GM21367 (cell line): ENCODE results near the gene SCARB1.
A peak's percentile ranks its signal among the peaks of the same experiment; 100 is the strongest.

Experiments
- ATAC-seq: cut with Tn5 transposase; IDR thresholded peaks from one replicate; pipeline ENCODE4 v1.9.1; 2021; ENCODE audit not compliant: unreplicated experiment

SCARB1 gene

DNA sequence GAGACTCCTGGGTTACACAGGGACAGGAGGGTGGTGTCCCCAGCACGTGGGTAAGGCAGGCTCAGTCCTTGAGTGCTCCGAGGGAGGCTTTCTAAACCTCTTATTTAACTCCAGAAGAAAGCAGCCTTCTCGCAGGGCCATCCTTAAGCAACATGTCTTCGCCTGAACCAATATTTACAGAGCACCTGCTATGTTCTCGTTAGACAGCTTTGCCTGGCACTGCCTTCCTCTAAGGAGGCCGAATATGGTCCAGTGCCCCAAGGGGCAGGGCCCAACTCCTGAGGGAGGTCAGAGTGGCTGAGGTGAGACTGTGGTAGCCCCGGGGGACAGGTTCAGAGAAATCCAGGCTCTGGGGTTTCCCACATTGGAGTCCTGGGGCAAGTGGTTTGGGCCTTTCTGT, 2.1 kb upstream of the SCARB1 start:
- no peak for ATAC-seq

DNA sequence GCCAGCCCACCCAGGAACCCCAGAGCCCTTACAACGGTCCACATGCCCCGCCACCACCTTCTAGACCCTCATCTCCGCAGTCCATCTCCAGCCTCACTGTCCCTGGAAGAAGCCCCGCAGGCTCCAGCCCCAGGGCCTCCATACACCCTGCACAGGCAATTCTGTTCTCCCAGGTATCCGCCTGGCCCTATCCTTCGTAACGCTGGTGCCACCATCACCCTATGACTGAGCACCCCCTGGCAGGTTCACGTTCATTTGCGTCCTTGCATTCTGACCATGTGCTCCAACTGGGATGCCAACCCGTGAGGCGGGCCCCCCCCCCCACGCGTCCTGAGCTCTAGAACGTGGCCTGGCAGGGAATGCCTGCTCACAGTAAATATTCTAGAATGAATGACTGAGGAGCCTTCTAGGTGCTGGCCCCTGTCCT, 675 bp upstream of the SCARB1 start:
- ATAC-seq = no peak

DNA sequence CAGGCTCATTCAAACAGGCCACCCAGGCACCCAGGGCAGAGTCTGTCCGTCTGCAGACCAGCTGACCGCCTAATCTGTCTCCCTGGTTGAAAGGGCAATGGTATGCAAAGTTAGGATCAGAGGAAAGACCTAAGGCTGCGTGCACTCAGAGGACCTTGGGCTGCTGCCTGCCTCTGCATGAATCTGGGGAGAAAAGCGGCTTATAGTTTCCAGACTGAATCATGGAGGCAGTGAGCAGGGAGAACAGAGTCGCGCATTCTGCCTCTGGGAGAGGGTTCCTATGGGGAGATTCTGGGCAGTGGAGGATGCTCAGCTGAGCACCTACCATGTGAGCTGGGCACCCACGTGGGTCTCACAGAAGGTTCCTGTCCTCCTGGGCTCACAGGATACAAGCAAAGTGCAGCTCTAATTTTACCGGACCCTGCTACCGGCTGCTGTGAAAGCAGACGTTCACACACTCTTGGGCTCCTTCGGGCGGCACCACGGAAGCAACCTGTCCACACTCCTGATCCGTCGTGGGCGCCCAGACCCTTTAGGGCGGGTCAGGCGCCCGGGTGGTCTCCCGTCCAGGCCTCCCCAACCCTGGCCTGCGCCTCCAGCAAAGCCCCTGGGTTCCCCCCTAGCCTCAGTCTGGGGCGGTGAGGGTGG, 772 bp downstream of the SCARB1 start:
- ATAC-seq = peak; percentile 21

DNA sequence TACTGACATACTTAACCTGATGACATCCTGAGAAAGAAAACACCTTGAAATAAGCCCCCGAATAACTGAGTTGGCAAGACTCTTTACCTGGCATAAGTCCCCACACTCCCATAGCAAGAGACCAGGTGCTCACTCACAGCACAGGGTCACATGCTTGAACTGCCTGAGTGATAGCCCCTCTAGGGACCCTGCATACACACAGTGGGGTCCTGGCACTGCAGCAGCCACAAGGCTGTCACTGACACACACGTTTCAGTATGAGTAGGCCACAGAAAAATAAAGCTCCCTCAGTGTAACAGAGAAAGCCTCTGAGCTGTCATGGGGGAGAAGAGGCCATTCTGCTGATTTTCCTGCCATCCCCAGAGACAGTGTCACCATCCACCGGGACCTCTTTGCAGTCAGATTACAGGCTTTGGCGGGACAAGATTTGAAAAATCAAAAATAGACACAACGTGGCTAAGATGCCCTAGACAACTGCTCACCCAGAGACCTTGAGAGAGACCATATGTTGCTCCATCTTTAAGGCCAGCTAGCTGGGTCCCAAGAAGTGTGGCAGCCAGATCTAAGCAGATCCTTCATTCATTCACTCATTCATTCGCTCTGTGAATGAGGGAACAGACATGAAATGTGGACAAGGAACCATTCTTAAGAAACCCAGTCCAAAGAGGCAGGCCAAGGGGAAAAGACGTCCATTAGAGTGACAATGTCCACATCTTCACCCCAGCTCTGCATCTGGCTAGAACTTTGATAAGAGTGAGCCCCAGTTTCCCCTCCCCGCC, 1.6 kb downstream of the SCARB1 start:
- ATAC-seq = no peak

DNA sequence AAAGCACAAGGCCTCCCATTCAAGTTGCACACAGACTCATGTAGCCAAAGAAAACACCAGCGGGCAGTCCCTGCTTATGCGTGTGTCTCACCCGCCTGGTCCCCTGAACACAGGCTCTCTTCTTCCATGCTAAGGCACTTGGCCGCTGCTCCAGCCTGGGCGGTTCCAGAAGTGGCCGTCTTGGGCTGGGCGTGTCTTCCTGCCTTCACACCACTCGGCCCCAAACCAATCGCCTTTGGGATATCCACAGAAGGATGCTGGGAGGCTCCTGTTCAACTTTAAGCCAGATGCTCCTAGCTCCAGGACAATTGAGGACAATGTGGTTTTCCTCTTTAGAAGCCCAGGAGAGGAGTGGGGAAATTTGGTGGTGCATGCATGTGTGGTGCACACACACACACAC, 2.2 kb downstream of the SCARB1 start:
- no peak for ATAC-seq

DNA sequence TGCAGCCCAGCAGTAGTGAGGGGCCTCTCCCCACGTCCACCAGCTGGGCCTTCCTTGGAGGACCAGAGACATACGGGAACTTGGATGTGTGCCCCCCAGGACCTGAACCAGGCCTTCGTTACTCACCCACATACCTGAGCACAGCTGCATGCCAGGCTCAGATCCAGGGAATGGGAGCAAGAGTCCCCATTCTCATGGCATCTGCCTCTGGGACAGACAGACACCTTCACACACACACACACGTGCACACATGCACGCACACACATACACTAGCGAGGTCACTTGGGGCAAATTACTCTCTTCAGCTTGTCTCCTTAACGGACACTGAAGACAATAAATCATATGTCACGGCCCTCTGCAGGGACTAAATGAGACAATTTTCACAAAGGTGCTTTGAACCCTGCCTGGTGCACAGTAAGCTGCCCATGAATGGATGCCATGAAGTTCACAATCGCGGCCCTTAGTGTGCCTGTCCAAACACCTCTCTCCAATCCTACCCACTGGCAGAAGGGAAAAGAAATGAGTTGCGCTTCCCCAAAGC, 5.7 kb downstream of the SCARB1 start:
- ATAC-seq = no peak

DNA sequence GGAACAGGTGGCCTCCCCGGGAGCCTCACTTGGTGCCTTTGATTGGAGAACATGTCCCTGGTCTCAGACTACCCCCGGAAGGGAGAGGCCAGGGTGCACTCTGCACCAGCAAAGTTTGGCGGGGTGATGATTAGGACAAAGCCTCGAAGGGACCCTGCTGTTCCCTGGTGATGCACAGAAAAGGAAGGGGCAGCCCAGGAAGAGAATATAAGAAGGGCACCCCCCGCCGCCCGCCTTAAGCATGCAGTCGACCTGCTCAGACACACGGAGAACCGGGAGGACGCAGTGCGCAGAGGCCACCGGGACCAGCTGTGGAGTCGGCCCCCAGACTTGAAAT, 6.9 kb downstream of the SCARB1 start:
- no peak for ATAC-seq

DNA sequence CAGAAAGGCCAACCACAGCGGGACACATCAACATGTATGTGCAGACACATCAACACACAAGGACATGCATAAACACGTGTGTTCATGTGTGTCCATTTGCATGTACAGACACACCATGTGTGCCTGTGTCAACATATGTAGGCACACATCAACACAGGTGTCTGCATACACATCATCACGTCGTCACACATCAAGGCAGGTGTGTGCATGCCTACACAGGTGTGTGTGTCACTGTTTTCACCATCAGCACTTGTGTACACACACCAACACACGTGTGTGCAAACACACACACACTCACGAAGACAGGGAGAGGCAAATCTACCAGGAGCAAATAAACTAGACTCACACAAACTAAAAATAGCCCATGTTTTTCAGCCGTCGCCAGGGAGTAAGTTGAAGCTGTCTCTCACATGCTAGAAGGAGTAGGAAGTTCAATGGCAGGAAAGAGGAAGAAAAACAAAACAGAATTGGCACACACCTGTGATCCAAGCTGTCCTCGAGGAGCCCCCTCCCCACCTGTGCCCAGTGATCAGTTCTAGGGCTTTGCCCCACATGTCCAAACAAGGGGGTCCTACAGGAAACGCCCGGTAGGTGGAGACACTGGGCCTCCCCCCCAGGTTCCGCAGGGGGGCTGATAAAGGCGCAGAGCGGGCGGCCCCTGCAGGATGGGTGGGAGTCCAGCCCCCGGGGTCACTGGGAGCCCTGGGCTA, 7.4 kb downstream of the SCARB1 start:
- no peak for ATAC-seq

DNA sequence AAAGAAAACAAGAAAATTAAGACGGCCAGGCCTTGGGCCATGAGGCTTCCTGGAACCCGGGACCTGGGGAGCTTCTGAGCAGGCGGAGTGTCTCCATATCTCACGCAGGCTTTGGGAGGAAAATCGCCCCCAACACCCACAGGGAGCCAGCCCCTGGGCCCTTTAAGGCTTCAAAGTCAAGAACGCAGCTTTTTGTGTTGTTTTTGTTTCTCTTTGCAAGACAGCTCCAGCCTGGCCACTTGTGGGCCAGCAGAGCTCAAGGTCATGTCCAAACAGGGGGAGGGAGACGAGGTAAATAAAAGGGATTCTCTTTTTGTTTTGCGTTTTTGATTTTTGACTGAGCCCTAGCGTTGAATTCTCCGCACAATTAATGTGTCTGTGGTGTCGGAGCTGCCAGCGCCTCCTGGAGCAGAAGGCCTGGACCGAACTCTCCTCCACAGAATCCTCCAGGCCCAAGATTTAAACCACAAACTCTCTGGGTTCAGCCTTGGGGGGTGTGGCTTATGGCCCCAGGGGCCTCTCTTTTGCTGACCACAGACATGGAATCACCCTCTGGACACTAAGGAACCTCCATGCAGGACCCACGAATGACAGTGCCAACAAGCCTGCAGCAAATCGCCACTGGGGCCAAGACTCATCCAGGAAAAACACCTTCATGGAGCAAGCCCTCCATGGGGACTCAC, 8.2 kb downstream of the SCARB1 start:
- no peak for ATAC-seq

DNA sequence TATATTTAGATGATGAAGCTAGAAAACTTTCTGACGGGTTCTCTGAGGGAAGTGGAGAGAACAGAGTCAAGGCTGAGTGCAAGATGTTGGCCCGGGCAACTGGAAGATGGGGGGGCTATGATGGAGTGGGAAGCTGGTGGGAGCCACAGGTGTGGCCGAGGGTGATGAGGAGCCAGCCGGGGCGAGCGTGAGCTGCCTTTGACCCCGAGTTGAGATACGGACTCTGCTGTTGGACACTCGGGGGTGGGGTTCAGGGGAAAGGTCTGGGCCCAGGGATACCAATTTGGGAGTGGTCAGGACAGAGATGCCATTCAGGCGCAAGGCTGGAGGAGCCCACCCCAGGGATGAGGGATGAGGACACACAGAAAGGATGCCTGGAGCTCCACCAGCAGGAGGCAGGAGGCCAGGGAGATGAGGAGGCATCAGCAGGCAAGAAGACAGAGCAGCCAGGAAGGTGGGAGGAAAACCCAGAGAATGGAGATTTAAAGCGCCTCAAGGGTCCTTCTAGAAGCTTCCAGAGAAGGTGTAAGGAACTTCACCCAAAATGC, 9.0 kb downstream of the SCARB1 start:
- no peak for ATAC-seq

DNA sequence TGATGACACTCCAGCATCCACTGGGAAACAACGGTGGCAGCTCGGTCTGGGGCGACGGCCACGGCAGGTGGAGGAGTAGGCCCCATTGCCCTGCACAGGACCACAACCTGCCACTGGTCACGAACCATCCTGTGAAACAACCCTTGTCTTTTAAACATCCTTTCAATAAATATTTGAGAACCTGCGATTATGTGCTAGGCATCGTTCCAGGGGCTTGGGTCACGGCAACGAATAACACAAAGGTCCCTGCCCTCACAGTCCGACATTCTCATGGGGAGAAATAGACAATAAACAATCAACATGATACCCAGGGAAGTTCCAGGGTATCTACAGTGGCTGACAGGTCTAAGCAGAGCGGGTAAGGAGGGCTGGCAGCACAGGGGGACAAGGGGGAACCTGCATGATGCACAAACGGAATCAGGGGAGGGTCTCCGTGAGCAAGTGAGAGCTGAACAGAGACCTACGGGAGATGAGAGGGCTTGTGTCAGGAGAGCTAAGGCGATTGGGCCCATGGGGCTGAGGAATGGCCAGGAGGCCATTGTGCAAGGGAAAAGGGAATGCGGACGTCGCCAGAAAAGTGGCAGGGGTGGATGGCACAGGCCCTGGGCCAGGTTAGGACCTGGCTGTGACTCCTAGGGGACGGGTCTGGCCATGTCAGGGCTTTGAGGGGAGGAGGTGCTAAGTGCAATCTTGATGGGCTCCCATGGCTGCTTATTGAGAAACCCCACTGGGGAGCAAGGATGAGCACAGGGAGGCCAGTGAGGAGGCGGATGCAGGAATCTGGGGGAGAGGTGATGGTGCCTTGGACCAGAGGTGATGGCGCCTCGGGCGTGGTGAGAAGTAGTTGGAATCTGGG, 9.7 kb downstream of the SCARB1 start:
- ATAC-seq = no peak

DNA sequence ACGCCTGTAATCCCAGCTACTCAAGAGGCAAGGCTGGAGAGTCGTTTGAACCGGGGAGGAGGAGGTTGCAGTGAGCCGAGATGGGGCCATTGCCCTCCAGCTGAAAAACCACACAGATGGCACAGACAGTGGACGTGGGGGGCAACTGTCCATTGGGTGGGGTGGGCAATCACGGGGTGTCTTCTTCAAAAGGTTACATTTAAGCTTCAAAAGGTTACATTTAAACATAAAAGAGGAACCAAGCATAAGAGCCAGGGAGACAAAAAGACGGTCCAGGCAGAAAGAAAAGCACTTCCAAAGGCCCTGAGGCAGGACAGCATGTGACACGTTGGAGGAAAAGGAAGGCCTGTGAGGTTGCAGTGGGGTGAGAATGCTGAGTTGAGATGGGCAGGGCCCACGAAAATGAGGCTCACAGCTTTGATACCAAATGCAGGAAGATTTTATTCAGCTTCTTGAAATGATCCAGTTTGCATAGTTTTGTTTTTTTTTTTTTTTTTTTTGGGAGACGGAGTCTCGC, 10.7 kb downstream of the SCARB1 start:
- no peak for ATAC-seq

DNA sequence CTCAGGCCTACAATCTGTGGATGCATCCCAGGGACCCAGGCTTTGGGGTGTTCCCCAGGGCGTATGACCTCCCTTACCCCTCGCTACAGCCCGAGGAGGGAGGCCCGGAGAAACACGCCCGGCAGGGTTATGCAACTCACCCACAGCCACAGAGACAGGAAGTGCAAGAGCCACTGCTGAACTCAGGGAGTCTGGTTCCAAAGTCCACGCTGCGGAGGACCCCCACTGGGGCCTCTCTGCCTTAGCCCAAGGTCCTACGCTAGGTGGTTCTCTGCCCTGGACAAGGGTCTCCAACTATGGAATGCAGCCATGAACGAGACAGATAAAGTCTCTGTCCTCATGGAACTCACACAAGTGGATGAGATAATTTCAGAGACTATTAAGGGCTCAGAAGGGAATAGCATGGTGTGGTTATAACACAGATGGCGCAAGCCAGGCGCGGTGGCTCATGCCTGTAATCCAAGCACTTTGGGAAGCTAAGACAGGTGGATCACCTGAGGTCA, 11.3 kb downstream of the SCARB1 start:
- ATAC-seq = no peak

DNA sequence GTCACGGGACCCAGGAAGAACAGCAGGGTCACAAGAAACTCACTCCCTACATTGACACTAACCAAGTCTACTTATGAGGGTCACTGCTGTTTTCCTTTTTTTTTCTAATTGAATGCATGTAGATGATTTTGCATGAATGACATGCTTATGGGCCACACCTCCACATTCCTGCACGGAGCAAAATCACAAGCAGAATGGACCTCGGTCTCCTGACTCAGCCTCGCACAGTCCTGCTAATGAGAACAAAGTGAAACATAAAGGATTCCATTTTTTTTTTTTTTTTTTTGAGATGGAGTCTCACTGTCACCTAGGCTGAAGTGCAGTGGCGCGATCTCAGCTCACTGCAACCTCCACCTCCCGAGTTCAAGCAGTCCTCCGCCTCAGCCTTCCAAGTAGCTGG, 12.3 kb downstream of the SCARB1 start:
- no peak for ATAC-seq

DNA sequence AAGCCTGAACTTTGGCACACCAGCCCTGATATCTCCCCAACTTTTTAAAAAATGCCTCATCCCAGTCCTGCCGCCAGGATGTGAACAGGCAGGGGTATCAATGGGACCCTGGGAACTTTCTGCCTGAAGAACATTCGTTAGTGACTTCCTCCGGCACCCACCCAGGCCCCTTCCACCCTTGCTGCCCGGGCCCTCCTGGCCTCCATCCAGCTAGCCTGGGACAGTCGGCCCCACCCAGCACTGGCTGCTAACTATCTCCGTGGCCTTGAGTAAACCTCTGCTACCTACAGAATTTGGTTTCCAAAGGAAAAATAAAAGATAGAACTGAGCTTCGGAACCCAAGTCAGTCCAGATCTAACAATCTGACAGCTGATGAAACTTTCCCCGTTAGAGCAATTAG, 14.3 kb downstream of the SCARB1 start:
- ATAC-seq = no peak

DNA sequence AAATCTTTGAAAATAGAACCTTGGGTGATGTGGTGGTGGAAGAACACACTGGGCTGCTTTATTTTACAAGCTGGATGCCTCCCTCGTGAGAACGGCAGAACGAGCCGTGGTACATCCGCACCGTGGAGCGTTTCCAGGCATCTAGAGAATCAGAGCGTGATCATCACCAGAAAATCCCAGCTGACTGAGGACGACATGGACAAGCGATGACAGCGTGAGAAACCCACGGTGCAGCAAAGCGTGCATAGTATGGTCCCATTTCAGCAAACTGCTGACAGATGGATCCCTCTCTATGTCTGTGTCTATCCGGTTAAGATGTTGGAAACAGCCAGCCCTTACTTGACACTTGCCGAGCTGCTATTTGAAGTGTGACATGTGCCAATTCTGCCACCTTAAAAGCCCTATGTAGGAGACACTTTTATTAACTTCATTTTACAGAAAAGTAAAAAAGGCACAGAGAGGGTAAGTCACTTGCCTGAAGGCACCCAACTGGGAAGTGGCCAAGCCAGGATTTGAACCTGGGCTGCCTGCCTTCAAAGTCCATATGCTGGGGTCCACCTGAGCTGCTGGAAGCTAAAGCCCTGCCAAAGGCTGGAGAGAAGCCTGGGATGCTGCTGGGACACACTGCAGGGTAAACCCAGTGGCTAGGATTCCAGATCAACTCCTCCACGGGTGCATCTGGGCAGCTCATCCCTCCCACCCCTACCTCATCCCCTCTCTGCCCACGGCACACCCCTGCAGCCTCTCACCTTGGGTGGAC, 14.9 kb downstream of the SCARB1 start:
- no peak for ATAC-seq

DNA sequence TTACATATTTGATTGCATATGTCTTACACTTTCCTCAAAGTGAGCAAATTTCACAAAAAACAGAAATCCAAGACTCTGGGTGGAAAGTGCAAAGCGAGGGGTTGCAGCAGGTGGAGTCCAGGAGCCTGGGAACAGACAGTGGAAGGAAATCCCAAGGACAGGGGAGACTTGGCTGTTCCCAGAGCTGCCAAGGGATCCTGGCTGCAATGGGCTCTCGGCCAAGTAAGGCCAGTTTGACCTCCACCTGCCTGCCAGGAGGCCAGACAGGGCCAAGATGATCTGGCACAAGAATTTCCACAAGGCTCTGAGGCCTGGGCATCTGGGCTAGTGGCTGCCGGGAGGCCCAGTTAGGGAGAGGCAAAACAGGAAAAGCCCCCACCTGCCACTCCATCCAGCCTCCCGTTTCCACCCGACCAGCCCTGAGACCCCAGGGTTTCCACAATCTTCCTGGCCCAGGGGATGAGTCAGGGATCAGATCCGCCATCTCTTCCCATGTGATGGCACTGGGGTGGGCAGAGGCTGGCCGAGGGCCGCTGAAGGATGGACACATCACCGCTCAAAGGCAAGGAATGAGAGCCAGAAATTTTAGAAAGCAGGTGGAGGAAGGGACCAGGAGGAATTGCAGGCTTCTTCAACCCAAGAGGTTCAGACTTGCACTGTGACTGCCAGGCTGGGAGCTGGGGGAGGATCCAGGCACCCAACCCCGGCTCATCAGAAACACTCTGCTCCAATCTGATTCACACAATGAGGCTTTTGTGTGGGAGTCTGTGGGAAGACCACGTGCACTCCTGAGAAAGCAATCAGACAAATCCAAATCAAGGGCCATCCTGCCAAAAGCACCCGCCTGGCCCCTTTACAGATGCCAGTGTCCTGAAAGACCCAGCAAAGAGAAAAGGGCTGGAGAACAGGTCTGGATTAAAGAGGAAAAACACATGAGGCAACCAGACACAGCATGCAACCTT, 16.3 kb downstream of the SCARB1 start:
- ATAC-seq = no peak
